Gastroesophageal sphincter (tissue), 4 donors: ENCODE results near the gene YPEL5. TPM values are rescaled to one million over a fixed set of nuclear protein-coding genes. Genes with fewer than 3 reads are reported as not detected.
"Not testable (repeated sequence)": the region's sequence is repeated elsewhere in the genome, so short reads cannot be mapped to it uniquely, and the experiment has no call there.

Experiments
- ATAC-seq: fragments of 150-250 bp; one replicate; pipeline ENCODE4 v1.9.1; 2016; ENCODE audit warnings: mild to moderate bottlenecking, moderate library complexity
- H3K27ac ChIP-seq, 4 donors: fragments of 200-600 bp; sonication (generic) in 3 of 4; 1 replicate in 3 of 4; 2 replicates in 1 of 4; pipeline ENCODE4 v1.5.1; 2016 to 2019
- H3K27me3 ChIP-seq: fragments of 200-600 bp; sonication (generic); one replicate; pipeline ENCODE4 v1.5.1; 2019
- H3K36me3 ChIP-seq, 2 donors: fragments of 200-600 bp; sonication (generic); one replicate each; pipeline ENCODE4 v1.5.1; 2019; ENCODE audit warnings: control low read depth in 1 of 2
- H3K4me1 ChIP-seq, 3 donors: fragments of 200-600 bp; sonication (generic); 1 replicate in 2 of 3; 2 replicates in 1 of 3; pipeline ENCODE4 v1.5.1; 2016 to 2019; ENCODE audit warnings: control low read depth in 2 of 3
- H3K4me3 ChIP-seq, 2 donors: fragments of 200-600 bp; sonication (generic); one replicate each; pipeline ENCODE4 v1.5.1; 2019; ENCODE audit warnings: mild to moderate bottlenecking in 1 of 2, moderate library complexity in 1 of 2
- H3K9me3 ChIP-seq, 3 donors: fragments of 200-600 bp; sonication (generic); one replicate each; pipeline ENCODE4 v1.5.1; 2017 to 2019; ENCODE audit warnings: control low read depth in 2 of 3
- CTCF ChIP-seq, 4 experiments: fragments of 200-600 bp in 2 of 4; fragments of 450-650 bp in 2 of 4; sonication (generic) in 1 of 4; IDR thresholded peaks; one replicate each; pipeline ENCODE4 v1.5.1; 2017 to 2019; ENCODE audit warnings: antibody characterized with exemption in 4 of 4, mild to moderate bottlenecking in 2 of 4, moderate library complexity in 2 of 4
- EP300 ChIP-seq: sonication (generic); formaldehyde crosslinking; IDR thresholded peaks from one replicate; pipeline ENCODE4 v1.6.1; 2017; ENCODE audit warnings: antibody characterized with exemption, mild to moderate bottlenecking
- POLR2A ChIP-seq, 2 donors: fragments of 450-650 bp; IDR thresholded peaks; one replicate each; pipeline ENCODE4 v1.6.1; 2017; ENCODE audit warnings: antibody characterized with exemption in 2 of 2, mild to moderate bottlenecking in 2 of 2, moderate library complexity in 1 of 2
- POLR2AphosphoS5 ChIP-seq: sonication (generic); formaldehyde crosslinking; IDR thresholded peaks from one replicate; pipeline ENCODE4 v1.6.1; 2017; ENCODE audit warnings: antibody characterized with exemption
- WGBS, 2 donors: methylation state at CpG; one replicate each; pipeline ENCODE4 v1.1.5; 2018; ENCODE audit warnings: low coverage in 1 of 2; 5-methylcytosine and 5-hydroxymethylcytosine counted together
- total RNA-seq, 4 donors: library from RNA; depleted of rRNA; stranded (reverse); fragments of >200 nt; gene quantifications; one replicate each; pipeline ENCODE4 v1.1.0, GENCODE V29; 2016

Gene YPEL5
- total RNA-seq, 4 donors from 2014 or later = 109 to 159 (median 136) TPM

GRCh38 chr2:30139131-30139870 lies 7.5 kb upstream of the YPEL5 start:
- WGBS, 2 donors = 53 to 73% methylated on average over 6 of the region's 6 CpGs
- no peaks in the 10 kb centered on the region for H3K4me1 ChIP-seq

GRCh38 chr2:30141136-30141535 lies 5.7 kb upstream of the YPEL5 start:
- Histone ChIP-seq H3K27me3 (no peaks in the 10 kb centered on the region), H3K4me3 (no peak overlapping the region), H3K36me3 (no peaks in the 10 kb centered on the region), H3K9me3 (no peaks in the 10 kb centered on the region), H3K4me1 (peaks cover 0 to 7% (median 0%) of the 10 kb centered on the region in 3 donors), H3K27ac (no peak overlapping the region)
- ATAC-seq = no peak
- TF ChIP-seq CTCF (IDR thresholded peaks at IDR 0.05) (no peak), EP300 (no peak), POLR2AphosphoS5 (no peak), POLR2A (IDR thresholded peaks at IDR 0.05) (no peak)

More at GRCh38 chr2:30139131-30139870, 7.5 kb upstream of the YPEL5 start:
- Histone ChIP-seq H3K27ac (no peak overlapping the region), H3K36me3 (no peaks in the 10 kb centered on the region), H3K9me3 (no peaks in the 10 kb centered on the region), H3K27me3 (no peaks in the 10 kb centered on the region), H3K4me3 (no peak overlapping the region)
- TF ChIP-seq CTCF (IDR thresholded peaks at IDR 0.05) (no peak), EP300 (no peak), POLR2AphosphoS5 (no peak), POLR2A (IDR thresholded peaks at IDR 0.05) (no peak)
- ATAC-seq = no peak

- no peaks in the 10 kb centered on the region for H3K9me3 ChIP-seq
- H3K4me1 ChIP-seq = peaks cover 0 to 22% (median 11%) of the 10 kb centered on the region in 3 donors
- peaks cover 0 to under 1% of the 10 kb centered on the region in 2 donors for H3K36me3 ChIP-seq
- H3K27ac ChIP-seq = no peak overlapping the region
- no peaks in the 10 kb centered on the region for H3K27me3 ChIP-seq
- no peak for ATAC-seq
- TF ChIP-seq POLR2AphosphoS5 = no peak
- TF ChIP-seq CTCF (IDR thresholded peaks at IDR 0.05) = no peak
- no peak for TF ChIP-seq POLR2A (IDR thresholded peaks at IDR 0.05)
- TF ChIP-seq EP300 = no peak
- 86 to 92% methylated on average over 1 of the region's 1 CpG for WGBS, 2 donors
- no peak overlapping the region for H3K4me3 ChIP-seq
Measured at GRCh38 chr2:30144260-30144659, 2.5 kb upstream of the YPEL5 start.

- H3K4me3 ChIP-seq, H3K36me3 ChIP-seq, H3K27ac ChIP-seq, ATAC-seq, H3K9me3 ChIP-seq, H3K27me3 ChIP-seq: not testable (repeated sequence)
- 74 to 80% methylated on average over 1 to 3 of the region's 3 CpGs for WGBS, 2 donors
- peaks cover 4 to 29% (median 18%) of the 10 kb centered on the region in 3 donors for H3K4me1 ChIP-seq
Measured at GRCh38 chr2:30144951-30145350, 1.9 kb upstream of the YPEL5 start.

GRCh38 chr2:30145826-30146336 lies 926 bp upstream of the YPEL5 start:
- 39 to 45% methylated on average over 8 of the region's 8 CpGs for WGBS, 2 donors
- no peaks in the 10 kb centered on the region for H3K27me3 ChIP-seq
- peak overlapping the region; percentile 45 to 78 for H3K4me3 ChIP-seq
- TF ChIP-seq EP300 (no peak), POLR2A (IDR thresholded peaks at IDR 0.05) (no peak)
- no peak for ATAC-seq
- H3K9me3 ChIP-seq = no peaks in the 10 kb centered on the region
- H3K36me3 ChIP-seq = peaks cover 0 to 6% of the 10 kb centered on the region in 2 donors
- peak overlapping the region; percentile 79 to 98 (median 89) for H3K27ac ChIP-seq
- peaks cover 8 to 38% (median 25%) of the 10 kb centered on the region in 3 donors for H3K4me1 ChIP-seq

- Histone ChIP-seq H3K4me3 (peak overlapping the region; percentile 78 to 90), H3K36me3 (peaks cover 0 to 16% of the 10 kb centered on the region in 2 donors), H3K9me3 (no peaks in the 10 kb centered on the region), H3K27me3 (no peaks in the 10 kb centered on the region), H3K27ac (peak overlapping the region; percentile 97 to 100 (median 98)), H3K4me1 (peaks cover 11 to 52% (median 29%) of the 10 kb centered on the region in 3 donors)
- no CpG with 5 or more reads among the region's 79 CpGs for WGBS, 2 donors
- TF ChIP-seq EP300 (no peak), CTCF (IDR thresholded peaks at IDR 0.05) (no peak), POLR2AphosphoS5 (no peak)
- ATAC-seq = peak; percentile 16
Measured at GRCh38 chr2:30147196-30147714, 448 bp downstream of the YPEL5 start.
